Bronchial epithelial cell (primary cell): Measurements from ENCODE around the gene PDLIM4. TPM values are rescaled to one million over a fixed set of nuclear protein-coding genes. Genes with fewer than 3 reads are reported as not detected.
A peak's percentile ranks its signal among the peaks of the same experiment; 100 is the strongest.

ENCODE experiments used
- DNase-seq: peaks from one replicate; pipeline ENCODE4 v3.0.0-alpha.2; 2010; ENCODE audit warnings: low read depth
- FAIRE-seq: peaks from 2 replicates; lab custom pipeline; 2011; peaks lifted over from hg19 to GRCh38; lab: Jason Lieb, UNC
- H3K27me3 ChIP-seq: 2 replicates; pipeline ENCODE4 v1.5.1; 2011; ENCODE audit warnings: low read length; ENCODE audit not compliant: control insufficient read depth, insufficient read depth
- H3K36me3 ChIP-seq: 2 replicates; pipeline ENCODE4 v1.5.1; 2011; ENCODE audit warnings: low read length; ENCODE audit not compliant: control insufficient read depth, insufficient read depth
- H3K4me3 ChIP-seq: 2 replicates; pipeline ENCODE4 v1.5.1; 2011; ENCODE audit warnings: mild to moderate bottlenecking, low read depth, low read length, control low read depth
- CTCF ChIP-seq: IDR thresholded peaks from 2 replicates; pipeline ENCODE4 v1.5.1; 2011; ENCODE audit warnings: mild to moderate bottlenecking, moderate library complexity, low read length, control low read depth, inconsistent platforms; ENCODE audit not compliant: insufficient read depth, severe bottlenecking
- total RNA-seq: library from RNA; depleted of rRNA; stranded (reverse); fragments of >200 nt; gene quantifications from 2 replicates; pipeline ENCODE4 v1.2.1, GENCODE V29; 2014

The PDLIM4 gene
- total RNA-seq, 1 donor from 2014 or later, result 12.9 TPM

- Histone ChIP-seq H3K27me3 (no peaks in the 10 kb centered on the region), H3K36me3 (peaks cover 9% of the 10 kb centered on the region), H3K4me3 (no peak overlapping the region)
- no peak for DNase-seq
- no peak for FAIRE-seq
- TF ChIP-seq CTCF, result no peak
Measured at GRCh38 chr5:132275367-132276220, 18.1 kb downstream of the PDLIM4 start.

- Histone ChIP-seq H3K4me3 (no peak overlapping the region), H3K27me3 (no peaks in the 10 kb centered on the region), H3K36me3 (peaks cover under 1% of the 10 kb centered on the region)
- DNase-seq (no peak), FAIRE-seq (no peak)
- no peak for TF ChIP-seq CTCF
Measured at GRCh38 chr5:132277256-132277655, 19.8 kb downstream of the PDLIM4 start.

GRCh38 chr5:132277971-132278853 is 20.7 kb downstream of the PDLIM4 start:
- Histone ChIP-seq H3K4me3 (no peak overlapping the region), H3K27me3 (no peaks in the 10 kb centered on the region), H3K36me3 (no peaks in the 10 kb centered on the region)
- FAIRE-seq, result no peak
- no peak for DNase-seq
- no peak for TF ChIP-seq CTCF

- DNase-seq (no peak), FAIRE-seq (peak; percentile 47)
- no peak overlapping the region for H3K4me3 ChIP-seq
- no peaks in the 10 kb centered on the region for H3K27me3 ChIP-seq
- no peak for TF ChIP-seq CTCF
- H3K36me3 ChIP-seq, result no peaks in the 10 kb centered on the region
Measured at GRCh38 chr5:132279801-132280200, 22.3 kb downstream of the PDLIM4 start.

- H3K4me3 ChIP-seq, result no peak overlapping the region
- no peak for DNase-seq
- no peaks in the 10 kb centered on the region for H3K27me3 ChIP-seq
- H3K36me3 ChIP-seq, result no peaks in the 10 kb centered on the region
- FAIRE-seq, result no peak
- TF ChIP-seq CTCF, result no peak
Measured at GRCh38 chr5:132280371-132281240, 23.1 kb downstream of the PDLIM4 start.
